Esophagus squamous epithelium (tissue), 5 donors: Measurements from ENCODE around the gene SEMA7A. TPM values are rescaled to one million over a fixed set of nuclear protein-coding genes. Genes with fewer than 3 reads are reported as not detected.
A peak's percentile ranks its signal among the peaks of the same experiment; 100 is the strongest.

ENCODE experiments used
- DNase-seq: peaks from one replicate; lab custom pipeline; 2025; lab: John Stamatoyannopoulos, UW
- H3K27ac ChIP-seq, 4 donors: fragments of 200-600 bp; sonication (generic); one replicate each; pipeline ENCODE4 v1.5.1; 2016 to 2019; ENCODE audit warnings: mild to moderate bottlenecking in 1 of 4
- H3K27me3 ChIP-seq, 4 donors: fragments of 200-600 bp; sonication (generic); 1 replicate in 3 of 4; 2 replicates in 1 of 4; pipeline versions ENCODE4 v1.5.1 to v1.6.0; 2017 to 2021; ENCODE audit warnings: antibody characterized with exemption in 1 of 4
- H3K36me3 ChIP-seq, 3 donors: fragments of 200-600 bp; sonication (generic); one replicate each; pipeline ENCODE4 v1.5.1; 2016 to 2019
- H3K4me1 ChIP-seq, 3 donors: fragments of 200-600 bp; sonication (generic); one replicate each; pipeline ENCODE4 v1.5.1; 2017 to 2019
- H3K4me3 ChIP-seq, 4 donors: fragments of 200-600 bp; sonication (generic); 1 replicate in 3 of 4; 2 replicates in 1 of 4; pipeline ENCODE4 v1.5.1; 2016 to 2019; ENCODE audit warnings: mild to moderate bottlenecking in 2 of 4, moderate library complexity in 1 of 4
- H3K9me3 ChIP-seq, 3 donors: fragments of 200-600 bp; sonication (generic); one replicate each; pipeline ENCODE4 v1.5.1; 2016 to 2019
- CTCF ChIP-seq, 6 experiments: fragments of 450-650 bp in 4 of 6; fragments of 200-600 bp in 2 of 6; sonication (generic) in 2 of 6; IDR thresholded peaks; one replicate each; pipeline ENCODE4 v1.5.1; 2016 to 2019; ENCODE audit warnings: antibody characterized with exemption in 6 of 6, mild to moderate bottlenecking in 4 of 6, moderate library complexity in 4 of 6
- POLR2A ChIP-seq, 4 donors: fragments of 450-650 bp; IDR thresholded peaks; one replicate each; pipeline ENCODE4 v1.6.1; 2017; ENCODE audit warnings: antibody characterized with exemption in 4 of 4, mild to moderate bottlenecking in 4 of 4, moderate library complexity in 3 of 4
- WGBS, 2 donors: methylation state at CpG; one replicate each; pipeline ENCODE4 v1.1.5; 2018; 5-methylcytosine and 5-hydroxymethylcytosine counted together
- intact Hi-C: fragments of 100-400 bp; cut with DNase I; formaldehyde crosslinking; loops from one replicate; pipeline ENCODE4 v1.15.0; 2022
- total RNA-seq, 4 donors: library from RNA; depleted of rRNA; stranded (reverse); fragments of >200 nt; gene quantifications; one replicate each; pipeline ENCODE4 v1.1.0, GENCODE V29; 2016
- donor health status: DM: yes; HTN: yes; CAD: no.

The SEMA7A gene
- total RNA-seq, 4 donors from 2014 or later = 1.2 to 7.5 (median 2.9) TPM

DNA sequence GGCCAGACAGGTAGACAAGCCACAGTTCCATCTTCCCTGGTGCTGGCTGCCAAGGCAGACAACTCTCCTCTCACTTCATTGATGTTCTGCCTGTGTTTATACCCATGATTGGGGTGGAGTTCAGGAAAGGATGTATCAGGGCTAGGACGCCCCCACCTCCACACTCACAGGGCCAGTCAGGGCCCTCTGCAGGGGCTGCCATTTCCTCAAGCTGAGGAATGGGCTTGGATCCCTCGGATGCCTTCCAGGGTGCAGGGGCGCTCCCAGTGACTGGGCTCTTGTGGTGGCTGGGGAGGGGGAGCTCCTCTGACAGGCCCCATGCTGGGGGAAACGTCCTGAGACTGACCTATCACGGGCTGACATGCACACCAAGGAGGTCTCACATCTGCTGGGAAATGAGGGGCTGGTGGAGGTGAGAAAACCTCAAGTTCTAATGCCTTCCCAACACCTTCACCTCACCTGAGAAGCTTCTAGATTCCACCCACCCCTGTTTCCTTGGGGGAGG lies 31.4 kb downstream of the SEMA7A start:
- 63 to 86% methylated on average over 1 to 2 of the region's 5 CpGs for WGBS, 2 donors
- intact Hi-C loops = no loop called here
- Histone ChIP-seq H3K4me3 (no peak overlapping the region), H3K27ac (peak overlapping the region in 2 of 4 donors; percentile 14 to 25), H3K4me1 (peaks cover 6 to 54% (median 8%) of the 10 kb centered on the region in 3 donors), H3K9me3 (no peaks in the 10 kb centered on the region), H3K36me3 (no peaks in the 10 kb centered on the region), H3K27me3 (peaks cover 0 to 53% (median 0%) of the 10 kb centered on the region in 4 donors)
- TF ChIP-seq POLR2A (IDR thresholded peaks at IDR 0.05) (no peak), CTCF (IDR thresholded peaks at IDR 0.05) (no peak)
- DNase-seq = no peak

GRCh38 chr15:74400915-74401757 lies 32.6 kb downstream of the SEMA7A start:
- Histone ChIP-seq H3K4me3 (no peak overlapping the region), H3K4me1 (peaks cover 11 to 66% (median 13%) of the 10 kb centered on the region in 3 donors), H3K27ac (peak overlapping the region in 1 of 4 donors; percentile 9), H3K36me3 (no peaks in the 10 kb centered on the region), H3K9me3 (no peaks in the 10 kb centered on the region), H3K27me3 (peaks cover 0 to 48% (median 0%) of the 10 kb centered on the region in 4 donors)
- intact Hi-C loops = no loop called here
- DNase-seq = no peak
- WGBS, 2 donors = 38 to 49% methylated on average over 5 of the region's 11 CpGs
- TF ChIP-seq CTCF (IDR thresholded peaks at IDR 0.05) (no peak), POLR2A (IDR thresholded peaks at IDR 0.05) (no peak)

- H3K4me3 ChIP-seq = no peak overlapping the region
- TF ChIP-seq POLR2A (IDR thresholded peaks at IDR 0.05) (no peak), CTCF (IDR thresholded peaks at IDR 0.05) (no peak)
- no peak overlapping the region for H3K27ac ChIP-seq
- H3K4me1 ChIP-seq = peaks cover 11 to 69% (median 13%) of the 10 kb centered on the region in 3 donors
- peaks cover 0 to 43% (median 0%) of the 10 kb centered on the region in 4 donors for H3K27me3 ChIP-seq
- intact Hi-C loops = no loop called here
- no peaks in the 10 kb centered on the region for H3K9me3 ChIP-seq
- no peaks in the 10 kb centered on the region for H3K36me3 ChIP-seq
- DNase-seq = no peak
- 59 to 62% methylated on average over 6 to 9 of the region's 10 CpGs for WGBS, 2 donors
Observed at GRCh38 chr15:74400313-74400860, 33.4 kb downstream of the SEMA7A start.

DNA sequence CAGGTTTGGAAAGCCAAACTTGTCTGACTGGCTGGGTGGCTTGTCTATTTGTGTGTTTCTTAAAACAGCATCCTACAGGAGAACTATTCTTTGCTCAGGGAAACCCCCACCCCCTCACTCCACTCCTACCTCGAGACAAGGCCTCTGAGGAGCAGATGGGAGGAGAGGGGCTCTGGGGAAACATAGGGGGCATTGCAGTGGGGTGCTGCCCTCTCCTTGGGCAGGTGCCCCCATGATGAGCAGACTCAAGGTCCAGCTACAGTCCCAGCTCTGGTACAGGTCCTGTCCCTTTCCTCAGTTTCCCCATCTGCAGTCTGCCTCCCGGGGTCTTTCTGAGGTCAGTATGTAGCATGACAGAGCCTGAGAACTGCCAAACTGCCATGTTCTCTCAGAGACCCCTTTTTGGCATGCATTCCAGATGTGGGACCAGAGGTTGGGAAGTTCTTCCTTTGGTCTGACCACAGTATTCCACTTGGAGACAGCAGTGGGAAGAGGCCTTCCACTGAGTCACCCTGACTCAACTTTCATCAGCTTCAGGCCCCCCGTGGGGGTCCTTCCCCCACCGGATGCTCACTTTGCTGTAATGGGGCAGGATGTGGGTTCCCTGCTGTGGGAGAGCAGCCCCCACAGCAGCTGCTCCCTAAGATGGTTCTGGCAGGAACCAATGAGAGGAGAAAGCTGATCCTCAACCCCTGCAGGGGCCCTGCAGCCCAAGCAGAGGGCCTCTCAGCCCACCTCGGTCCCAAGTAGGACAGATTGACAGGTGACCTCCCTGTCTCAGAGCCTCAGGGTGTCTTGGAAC lies 34.0 kb downstream of the SEMA7A start:
- 28 to 71% methylated on average over 2 to 5 of the region's 5 CpGs for WGBS, 2 donors
- intact Hi-C loops = no loop called here
- no peak overlapping the region for H3K27ac ChIP-seq

More for the DNA sequence above, 34.0 kb downstream of the SEMA7A start:
- Histone ChIP-seq H3K36me3 (no peaks in the 10 kb centered on the region), H3K27me3 (peaks cover 0 to 41% (median 0%) of the 10 kb centered on the region in 4 donors), H3K9me3 (no peaks in the 10 kb centered on the region), H3K4me1 (peaks cover 11 to 69% (median 13%) of the 10 kb centered on the region in 3 donors), H3K4me3 (no peak overlapping the region)
- TF ChIP-seq POLR2A (IDR thresholded peaks at IDR 0.05) (no peak), CTCF (IDR thresholded peaks at IDR 0.05) (no peak)
- no peak for DNase-seq
